Right ventricle myocardium superior (tissue), 1 donor: ENCODE results near the gene MALT1. TPM values are rescaled to one million over a fixed set of nuclear protein-coding genes. Genes with fewer than 3 reads are reported as not detected.

Experiments
- ATAC-seq: fragments of 200-7000 bp; cut with Tn5 transposase; one replicate; pipeline ENCODE4 v1.9.1; 2020; ENCODE audit warnings: mild to moderate bottlenecking; ENCODE audit not compliant: poor library complexity
- DNase-seq: peaks from one replicate; pipeline ENCODE4 v3.0.0-alpha.2; 2020
- intact Hi-C: fragments of 100-400 bp; cut with DNase I; formaldehyde crosslinking; loops from one replicate; pipeline ENCODE4 v1.11.2; 2022
- total RNA-seq: library from RNA; stranded (reverse); fragmentation: NEBNext Ultra II Directional; extraction: Animal tissue kit (Norgen Biotek cat#: 25700); gene quantifications from one replicate; pipeline ENCODE4 v1.2.1, GENCODE V29; 2021
- donor health status: DM: no; HTN: yes; CAD: no; lungs with severe emphysema.

The MALT1 gene
- total RNA-seq, 1 donor from 2014 or later: 10.2 TPM

- DNase-seq (peak; percentile 72), ATAC-seq (peak; percentile 96)
- intact Hi-C loops: loop anchor here (2.0 to 10.0 kb wide), 2 partner anchors 183 to 289 kb away; no protein-coding TSS in a partner anchor
Measured at GRCh38 chr18:58781627-58782194, 110.4 kb downstream of the MALT1 start.

DNA sequence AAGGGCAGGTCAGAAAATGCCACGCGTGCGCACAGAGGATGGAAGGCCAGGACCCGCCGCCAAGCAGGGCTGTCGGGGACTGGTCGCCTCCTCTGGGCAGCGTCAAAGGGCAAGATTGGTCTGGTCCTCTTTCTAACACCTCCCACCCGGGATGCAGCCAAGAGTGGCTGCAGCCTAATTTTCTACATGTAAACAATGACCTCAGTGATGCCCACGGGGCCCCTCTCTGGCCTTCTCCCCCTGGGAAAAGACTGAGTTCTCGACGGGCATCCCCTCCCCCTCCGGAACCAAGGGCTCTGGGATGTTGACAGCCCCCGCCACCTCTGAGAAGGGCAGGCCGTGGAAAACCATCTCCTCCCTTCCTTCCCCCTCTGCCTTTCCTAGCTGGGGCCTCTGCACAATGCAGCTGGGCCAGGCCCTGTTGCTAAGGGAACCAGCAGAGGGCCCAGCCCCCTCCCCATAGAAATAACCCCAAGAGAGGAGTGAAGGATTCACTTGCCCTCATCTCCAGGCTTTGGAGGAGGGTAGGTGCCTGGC is 113.4 kb downstream of the MALT1 start:
- DNase-seq (no peak), ATAC-seq (no peak)
- intact Hi-C loops: loop anchor here (10.0 kb wide), 1 partner anchor 180 kb away; no protein-coding TSS in a partner anchor

DNA sequence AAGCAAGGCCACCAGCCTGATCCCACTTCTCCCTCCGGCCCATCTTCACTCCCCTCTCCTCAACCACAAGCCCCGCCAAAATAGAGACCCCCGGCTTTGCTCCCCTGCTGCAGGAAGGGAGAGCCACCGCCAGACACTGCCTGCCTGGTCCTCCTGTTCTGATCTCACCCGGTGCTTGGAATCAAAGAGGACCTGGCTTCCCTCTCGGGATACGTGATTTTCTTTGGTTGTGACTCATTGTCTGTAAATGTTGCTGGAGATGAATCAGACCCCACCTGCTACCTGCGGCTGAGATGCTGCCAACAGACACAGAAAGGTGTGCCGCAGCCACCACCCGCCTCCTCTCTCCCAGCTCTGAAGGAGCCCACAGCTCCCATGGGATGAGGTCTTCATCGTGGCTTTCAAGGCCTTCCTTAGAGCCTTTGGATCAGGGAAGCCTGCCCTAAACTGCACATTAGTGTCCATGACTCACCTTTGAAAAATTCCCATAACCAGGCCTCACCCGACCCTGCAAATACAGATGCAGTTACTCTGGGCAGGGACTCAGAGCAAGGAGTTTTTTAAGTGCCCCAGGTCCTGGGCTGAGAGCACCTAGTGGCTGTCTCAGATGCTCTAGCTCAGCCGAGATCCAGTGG is 114.0 kb downstream of the MALT1 start:
- intact Hi-C loops: loop anchor here (10.0 kb wide), 1 partner anchor 180 kb away; no protein-coding TSS in a partner anchor
- DNase-seq (no peak), ATAC-seq (no peak)

- intact Hi-C loops: loop anchor here (10.0 kb wide), 1 partner anchor 179 kb away; no protein-coding TSS in a partner anchor
- DNase-seq (no peak), ATAC-seq (no peak)
Measured at GRCh38 chr18:58785870-58786269, 114.6 kb downstream of the MALT1 start.

GRCh38 chr18:58787536-58788149 is 116.4 kb downstream of the MALT1 start:
- intact Hi-C loops: loop anchor here (10.0 kb wide), 1 partner anchor 177 kb away; no protein-coding TSS in a partner anchor
- peak; percentile 40 for ATAC-seq
- no peak for DNase-seq

DNA sequence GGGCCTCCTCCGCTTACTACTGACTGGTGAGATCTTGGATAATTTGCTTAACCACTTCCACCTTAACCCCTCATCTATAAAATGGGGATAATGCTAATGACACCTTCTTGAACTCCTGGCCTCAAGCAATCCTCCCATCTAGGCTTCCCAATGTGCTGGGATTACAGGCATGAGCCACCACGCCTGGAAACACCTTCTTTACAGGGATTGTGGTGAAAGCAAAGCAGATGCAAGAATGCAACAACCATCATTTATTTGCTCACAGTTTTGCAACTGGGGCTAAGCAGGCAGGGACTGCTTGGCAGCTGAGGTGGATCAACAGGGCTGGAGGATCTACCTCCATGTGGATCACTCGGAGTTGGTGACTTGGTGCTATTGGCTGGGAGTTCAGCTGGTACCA is 117.2 kb downstream of the MALT1 start:
- intact Hi-C loops: loop anchor here (10.0 kb wide), 1 partner anchor 176 kb away; no protein-coding TSS in a partner anchor
- ATAC-seq: no peak
- DNase-seq: no peak

DNA sequence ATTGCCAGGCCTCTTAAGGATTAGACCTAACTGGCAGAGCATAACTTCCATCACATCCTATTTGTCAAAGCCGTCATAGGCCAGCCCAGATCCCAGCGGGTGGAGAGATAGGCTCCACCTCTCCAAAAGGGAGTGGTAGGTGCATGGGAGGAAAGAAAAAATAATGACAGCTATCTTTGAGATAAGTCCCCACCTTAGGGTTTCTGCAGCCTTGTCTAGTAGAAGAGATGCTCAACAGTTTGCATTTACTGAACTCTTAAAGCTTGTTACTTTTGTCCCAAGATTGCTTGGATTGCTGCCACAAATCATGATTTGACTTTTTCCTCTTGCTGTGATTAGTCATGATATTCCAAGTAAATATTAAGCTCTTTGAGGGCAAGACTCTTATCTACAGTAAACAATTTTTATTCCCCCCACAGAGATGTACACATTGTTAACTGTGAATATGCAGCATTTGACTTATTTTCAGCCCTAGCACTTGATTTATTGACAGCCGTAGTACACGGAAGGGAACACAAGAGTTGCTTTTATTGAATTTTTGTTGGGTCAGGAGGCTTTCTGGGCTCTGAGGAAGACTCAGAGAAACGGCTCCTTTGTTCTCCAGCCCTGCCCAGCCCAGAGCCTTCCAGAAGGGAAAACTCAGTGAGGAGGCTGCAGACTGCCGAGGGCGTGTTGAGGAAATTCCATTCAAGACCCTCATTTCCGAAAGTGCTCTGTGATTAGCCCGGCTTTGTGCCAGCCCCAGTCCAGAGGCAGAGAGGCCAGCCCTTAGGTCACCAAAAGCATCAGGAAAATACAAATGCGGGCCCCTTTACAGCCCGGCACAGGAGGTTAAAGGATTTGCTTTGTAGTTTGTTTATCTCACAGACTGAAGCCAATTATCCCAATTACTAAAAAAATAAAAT is 118.0 kb downstream of the MALT1 start:
- DNase-seq (peak; percentile 63), ATAC-seq (peak; percentile 58)
- intact Hi-C loops: loop anchor here (10.0 kb wide), 1 partner anchor 176 kb away; no protein-coding TSS in a partner anchor

DNA sequence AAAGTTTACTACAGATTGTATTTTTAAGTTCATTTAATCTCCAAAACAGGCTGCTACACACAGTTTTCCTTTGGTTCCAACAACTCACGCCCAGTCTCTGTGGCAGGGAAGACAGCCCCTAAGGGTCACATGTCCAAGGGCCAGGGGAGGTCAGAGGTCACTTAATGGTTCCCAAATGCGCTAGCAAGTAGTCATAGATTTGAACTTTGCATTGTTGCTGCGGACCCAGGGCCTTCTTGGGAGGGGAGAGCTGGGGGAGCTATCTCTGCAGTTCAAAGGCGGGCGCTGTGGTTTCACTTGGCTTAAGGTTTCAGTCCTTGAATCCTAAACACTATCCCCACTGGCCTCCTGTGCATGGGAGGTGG is 118.6 kb downstream of the MALT1 start:
- ATAC-seq (no peak), DNase-seq (no peak)
- intact Hi-C loops: loop anchor here (5.0 to 10.0 kb wide), 2 partner anchors 47 to 175 kb away; no protein-coding TSS in a partner anchor

DNA sequence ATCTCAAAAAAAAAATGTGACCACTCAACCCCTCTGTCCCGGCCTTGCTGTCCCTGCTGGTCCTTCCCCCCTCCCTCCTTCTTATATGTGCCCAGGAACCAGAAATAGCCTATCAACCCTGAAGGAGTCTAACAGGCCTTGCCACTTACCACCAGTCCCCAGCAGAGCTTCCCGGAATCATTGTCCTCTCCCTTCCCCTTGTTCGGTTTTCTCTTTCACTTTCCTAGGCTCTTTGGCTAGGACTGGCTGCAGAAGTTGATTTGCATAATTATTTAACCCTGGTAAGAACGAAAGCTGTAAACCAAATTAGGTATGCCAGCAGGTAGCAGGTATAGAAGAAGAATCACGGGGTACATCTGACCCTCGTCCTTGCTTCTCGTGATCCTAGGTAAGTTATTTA is 120.8 kb downstream of the MALT1 start:
- intact Hi-C loops: loop anchor here (5.0 kb wide), 1 partner anchor 45 kb away; no protein-coding TSS in a partner anchor
- ATAC-seq (no peak), DNase-seq (no peak)

DNA sequence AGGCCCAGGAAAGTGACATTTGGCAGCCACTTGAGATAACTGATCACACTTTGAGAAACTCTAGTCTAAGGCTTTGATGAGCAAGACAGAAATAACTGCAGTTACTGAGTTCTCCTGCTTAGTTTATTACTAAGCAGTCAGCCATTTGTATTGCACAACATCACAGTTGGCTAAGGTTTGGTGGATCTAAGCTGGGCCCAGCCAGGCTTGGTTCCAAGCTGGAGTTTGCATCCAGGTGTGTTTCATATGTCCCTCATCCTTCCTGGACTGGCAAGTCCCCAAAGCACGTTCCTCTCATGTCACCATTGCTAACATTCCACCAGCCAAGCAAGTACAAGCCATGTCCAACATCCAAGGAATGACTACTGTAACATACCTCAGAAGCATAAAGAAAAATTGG is 122.1 kb downstream of the MALT1 start:
- ATAC-seq (no peak), DNase-seq (no peak)
- intact Hi-C loops: loop anchor here (5.0 kb wide), 1 partner anchor 44 kb away; no protein-coding TSS in a partner anchor

DNA sequence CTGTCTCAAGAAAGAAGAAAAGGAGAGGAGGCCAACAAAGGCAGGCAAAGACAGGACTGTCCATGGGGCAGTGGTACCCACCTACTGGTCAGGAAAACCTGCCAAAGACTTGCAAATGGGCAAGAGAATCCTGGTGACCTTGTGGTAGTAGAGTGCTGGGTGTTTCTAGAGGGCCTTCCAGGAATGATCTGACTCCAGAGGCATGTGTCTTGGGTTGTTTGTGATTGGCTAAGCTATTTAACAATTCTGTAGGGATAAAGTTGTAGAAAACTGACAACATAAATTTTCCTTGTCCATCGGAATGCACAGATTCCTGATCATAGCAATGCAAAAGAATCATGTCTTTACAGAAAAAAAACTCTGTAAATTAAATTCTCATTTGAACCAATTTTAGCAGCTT is 125.0 kb downstream of the MALT1 start:
- intact Hi-C loops: no loop called here
- ATAC-seq (no peak), DNase-seq (no peak)

- intact Hi-C loops: no loop called here
- ATAC-seq (no peak), DNase-seq (no peak)
Measured at GRCh38 chr18:58800582-58800981, 129.3 kb downstream of the MALT1 start.

DNA sequence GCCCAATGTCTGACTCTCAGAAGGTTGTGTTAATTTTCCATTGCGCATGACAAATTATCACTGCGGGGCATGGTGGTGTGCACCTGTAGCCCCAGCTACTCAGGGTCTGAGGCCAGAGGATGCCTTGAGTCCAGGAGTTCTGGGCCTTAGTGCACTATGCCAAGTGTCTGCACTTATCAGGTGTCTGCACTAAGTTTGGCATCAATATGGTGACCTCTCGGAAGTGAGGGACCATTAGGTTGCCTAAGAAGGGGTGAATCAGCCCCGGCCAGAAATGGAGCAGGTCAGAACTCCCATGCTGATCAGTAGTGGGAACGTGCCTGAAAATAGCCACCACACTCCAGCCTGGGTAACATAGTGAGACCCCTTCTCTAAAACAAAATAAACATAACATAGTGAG is 131.7 kb downstream of the MALT1 start:
- intact Hi-C loops: no loop called here
- DNase-seq: no peak
- ATAC-seq: no peak

- intact Hi-C loops: no loop called here
Measured at GRCh38 chr18:58803978-58804377, 132.7 kb downstream of the MALT1 start.

More at GRCh38 chr18:58803978-58804377, 132.7 kb downstream of the MALT1 start:
- ATAC-seq (no peak), DNase-seq (no peak)

Other genes with a start within 250 kb of the MALT1 start
- gene ALPK2, start 42.4 kb upstream of the MALT1 start, total RNA-seq: 216 TPM
- gene ZNF532, start 193.4 kb downstream of the MALT1 start, total RNA-seq: 53.3 TPM